GM21576 (cell line): Measurements from ENCODE around the gene CPSF3.

Source experiments
- ATAC-seq: cut with Tn5 transposase; IDR thresholded peaks from one replicate; pipeline ENCODE4 v1.9.1; 2021; ENCODE audit warnings: mild to moderate bottlenecking, moderate library complexity; ENCODE audit not compliant: unreplicated experiment

Gene CPSF3

DNA sequence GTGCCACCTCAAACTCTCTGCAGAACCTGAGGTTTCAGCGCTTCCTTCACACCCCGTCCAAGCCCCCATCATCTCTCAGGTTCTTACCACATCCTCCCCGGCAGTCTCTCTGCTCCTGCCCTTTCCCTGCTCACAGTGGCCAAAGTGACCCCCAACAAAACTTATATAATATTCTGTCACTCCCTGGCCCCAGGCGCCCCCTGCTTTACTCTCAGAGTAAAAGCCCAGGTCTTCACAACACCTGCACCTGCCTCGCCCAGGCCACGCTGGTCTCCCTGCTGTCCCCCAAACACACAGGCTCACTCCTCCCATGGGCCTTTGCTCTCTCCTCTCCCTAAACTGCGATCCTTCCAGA, 6.5 kb upstream of the CPSF3 start:
- no peak for ATAC-seq

DNA sequence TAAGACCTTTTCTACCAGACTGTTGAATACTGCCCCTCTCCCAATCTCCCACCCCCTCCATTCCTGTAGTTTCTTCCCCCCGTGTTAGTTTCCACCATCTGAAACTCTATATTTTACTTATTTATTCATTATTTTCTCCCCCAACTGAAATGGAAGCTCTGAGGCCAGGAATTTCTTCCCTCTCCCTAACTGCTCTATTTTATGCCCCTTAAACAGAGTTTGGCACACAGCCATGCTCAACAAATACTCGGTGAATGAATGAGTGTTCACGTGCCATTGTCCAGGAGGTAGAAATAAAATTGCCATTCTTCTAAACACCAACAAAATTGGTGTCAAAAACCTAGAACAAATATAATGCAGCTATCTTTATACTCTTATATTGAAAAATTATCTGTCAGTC, 5.7 kb upstream of the CPSF3 start:
- no peak for ATAC-seq

DNA sequence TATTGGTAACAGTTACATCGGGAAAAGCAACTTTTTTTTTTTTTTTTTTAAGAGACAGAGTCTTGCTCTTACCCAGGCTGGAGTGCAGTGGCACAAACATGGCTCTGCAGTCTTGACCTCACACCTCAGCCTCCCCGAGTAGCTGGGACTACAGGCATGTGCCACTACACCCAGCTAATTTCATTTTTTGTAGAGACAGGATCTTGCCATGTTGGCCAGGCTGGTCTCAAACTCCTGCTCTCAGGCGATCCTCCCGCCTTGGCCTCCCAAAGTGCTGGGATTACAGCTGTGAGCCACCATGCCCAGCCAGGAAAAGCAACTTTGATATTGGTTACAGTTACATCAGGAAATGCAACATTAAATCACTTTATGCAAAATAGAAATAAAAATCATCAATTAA, 4.7 kb upstream of the CPSF3 start:
- no peak for ATAC-seq

DNA sequence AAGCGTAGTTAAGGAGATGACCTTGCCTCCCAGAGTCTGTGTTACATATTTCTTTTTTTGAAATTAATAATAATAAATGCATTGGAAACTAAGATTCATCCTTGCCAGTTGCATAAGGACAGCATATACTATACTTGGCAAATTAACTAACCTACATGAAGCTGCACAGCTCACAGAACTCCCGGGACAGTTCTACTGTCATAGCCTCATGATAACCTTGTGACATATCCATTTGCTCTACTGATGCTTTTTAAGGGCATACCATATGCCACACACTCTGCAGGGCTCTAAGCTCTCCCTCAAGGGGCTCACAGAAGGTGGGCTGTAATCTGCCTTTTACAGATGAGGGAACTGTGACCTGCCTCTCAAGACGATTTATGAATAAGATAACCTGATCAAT, 3.9 kb upstream of the CPSF3 start:
- no peak for ATAC-seq

DNA sequence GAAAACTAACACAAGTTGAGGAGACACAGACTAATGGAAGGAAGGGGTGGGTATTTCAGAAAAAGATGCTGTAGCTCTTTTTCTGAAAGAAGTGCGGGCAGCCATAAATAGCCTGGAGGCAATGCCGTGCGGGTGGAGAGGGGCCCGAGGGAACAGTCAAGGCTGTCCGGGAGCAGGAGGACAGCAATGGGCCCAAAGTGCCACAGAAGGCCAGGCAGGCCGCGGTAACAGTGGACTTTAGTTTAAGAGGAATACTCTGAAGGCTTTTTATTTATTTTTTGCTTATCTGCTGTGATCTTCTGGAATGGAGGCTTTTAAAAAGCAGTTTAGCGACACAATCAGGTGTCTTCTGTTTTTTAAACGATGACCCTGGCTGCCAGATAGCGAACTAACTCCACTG, 3.0 kb upstream of the CPSF3 start:
- ATAC-seq = no peak

DNA sequence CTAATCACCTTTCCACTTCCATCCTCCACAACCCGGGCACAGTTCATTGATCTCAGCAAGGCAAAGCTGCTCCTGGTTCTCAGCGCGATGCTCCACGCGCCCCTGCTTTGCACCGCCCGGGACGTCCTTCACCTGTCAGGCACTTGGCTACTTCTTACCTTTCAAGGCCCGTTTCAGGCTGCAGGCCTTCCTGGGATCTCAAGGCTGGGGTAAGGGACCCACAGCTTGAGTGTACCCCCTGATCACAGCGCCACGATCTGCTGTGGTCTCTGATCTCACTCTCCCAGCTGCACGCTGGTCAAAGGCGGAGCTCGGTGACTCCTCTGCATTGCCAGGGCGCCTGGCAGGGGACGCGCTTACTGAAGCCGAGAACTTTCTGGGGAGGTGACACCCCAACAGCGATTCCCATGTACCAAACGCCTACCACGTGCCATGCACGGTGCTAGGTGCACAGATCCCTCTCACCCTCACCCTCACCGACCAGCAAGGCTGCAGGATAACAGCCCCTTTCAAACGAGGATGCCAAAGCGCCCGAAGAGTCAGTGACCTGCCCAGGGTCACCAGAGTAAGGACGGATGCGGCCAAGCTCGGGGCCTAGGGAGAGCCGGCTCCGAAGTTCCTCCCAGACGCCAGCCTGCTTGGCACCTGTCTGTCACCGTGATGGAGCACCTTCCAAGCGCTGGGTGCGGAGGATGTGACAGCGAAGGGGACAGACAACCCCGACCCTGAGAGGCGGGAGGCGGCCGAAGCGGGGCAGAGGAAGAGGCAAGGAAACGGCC, 944 bp upstream of the CPSF3 start:
- peak; percentile 29 for ATAC-seq

DNA sequence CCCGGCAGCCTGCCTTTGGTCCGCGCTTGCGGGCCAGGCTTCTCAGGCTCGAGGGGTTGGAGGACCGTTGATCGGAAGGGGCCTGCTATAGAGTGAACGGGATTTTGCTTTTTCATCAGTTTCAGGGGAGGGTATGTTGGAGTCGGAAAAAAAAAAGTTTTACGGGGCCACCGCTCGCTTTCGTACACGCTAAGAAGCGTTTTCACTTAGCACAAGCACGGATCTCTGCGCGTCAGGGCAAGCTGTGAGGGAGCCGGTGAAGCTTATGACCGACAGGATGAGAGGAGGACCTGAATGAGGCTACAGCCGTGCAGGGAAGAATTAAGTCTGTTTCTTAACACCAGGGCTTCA, 443 bp downstream of the CPSF3 start:
- ATAC-seq = peak; percentile 1

DNA sequence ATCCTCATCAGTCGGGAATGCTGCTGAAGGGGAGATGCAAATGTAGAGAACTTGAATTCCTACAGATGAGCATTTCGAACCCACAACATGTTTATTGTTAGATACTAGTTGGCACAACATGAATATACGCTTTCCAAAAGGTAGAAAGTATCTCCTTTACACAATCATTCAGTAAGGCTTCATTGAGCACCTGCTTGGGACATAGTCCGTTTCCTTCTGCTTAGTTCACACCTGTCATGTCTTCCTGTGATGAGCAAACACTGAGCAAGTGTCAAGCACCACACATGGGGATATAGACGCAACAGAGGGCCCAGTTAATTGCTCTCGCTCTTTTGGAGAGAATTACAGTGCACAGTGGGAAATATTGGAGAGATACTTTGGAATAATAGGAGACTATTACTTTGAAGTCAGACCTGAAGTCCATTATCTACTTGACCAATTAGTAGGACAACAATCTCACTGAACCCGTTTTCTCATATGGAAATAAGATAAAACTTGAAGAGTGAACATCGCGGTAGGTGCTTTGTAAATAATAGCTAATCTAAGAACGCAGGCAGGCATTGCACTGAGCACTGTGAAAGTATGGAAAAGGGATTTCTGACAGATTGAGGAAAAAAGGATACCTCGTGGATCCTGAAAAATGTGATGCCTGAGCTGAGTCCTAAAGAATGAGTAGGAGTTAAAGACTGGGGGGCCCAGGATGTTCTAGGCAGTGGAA, 1.2 kb downstream of the CPSF3 start:
- no peak for ATAC-seq

DNA sequence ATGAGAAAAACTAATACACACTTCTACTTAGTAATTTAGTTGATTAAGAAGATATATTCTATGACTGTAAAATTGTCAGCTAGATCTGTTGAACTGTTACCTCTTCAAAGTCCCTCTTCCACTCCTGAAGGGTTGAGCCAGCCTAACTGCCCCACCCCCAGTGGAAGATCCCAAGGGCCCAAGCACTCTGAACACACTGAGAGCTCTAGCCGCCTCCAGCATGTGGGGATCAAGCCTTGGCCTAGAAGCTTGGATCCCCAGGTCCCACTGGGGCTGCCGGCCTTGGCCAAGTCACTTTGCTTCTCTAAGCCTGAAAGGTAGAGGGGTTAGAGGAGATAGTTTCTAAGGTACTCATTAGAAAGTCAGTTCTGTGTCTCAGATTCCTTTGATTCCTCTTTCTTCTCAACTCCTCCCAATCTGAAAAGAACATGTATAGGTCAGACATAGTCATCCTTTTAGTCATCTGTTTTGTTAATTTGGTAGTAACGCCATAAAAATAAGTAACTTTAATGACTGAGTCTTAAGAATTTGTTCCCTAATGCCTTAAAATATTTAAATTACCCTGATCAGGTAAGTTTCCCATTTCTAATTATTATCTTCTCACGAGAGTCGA, 5.6 kb downstream of the CPSF3 start:
- no peak for ATAC-seq

DNA sequence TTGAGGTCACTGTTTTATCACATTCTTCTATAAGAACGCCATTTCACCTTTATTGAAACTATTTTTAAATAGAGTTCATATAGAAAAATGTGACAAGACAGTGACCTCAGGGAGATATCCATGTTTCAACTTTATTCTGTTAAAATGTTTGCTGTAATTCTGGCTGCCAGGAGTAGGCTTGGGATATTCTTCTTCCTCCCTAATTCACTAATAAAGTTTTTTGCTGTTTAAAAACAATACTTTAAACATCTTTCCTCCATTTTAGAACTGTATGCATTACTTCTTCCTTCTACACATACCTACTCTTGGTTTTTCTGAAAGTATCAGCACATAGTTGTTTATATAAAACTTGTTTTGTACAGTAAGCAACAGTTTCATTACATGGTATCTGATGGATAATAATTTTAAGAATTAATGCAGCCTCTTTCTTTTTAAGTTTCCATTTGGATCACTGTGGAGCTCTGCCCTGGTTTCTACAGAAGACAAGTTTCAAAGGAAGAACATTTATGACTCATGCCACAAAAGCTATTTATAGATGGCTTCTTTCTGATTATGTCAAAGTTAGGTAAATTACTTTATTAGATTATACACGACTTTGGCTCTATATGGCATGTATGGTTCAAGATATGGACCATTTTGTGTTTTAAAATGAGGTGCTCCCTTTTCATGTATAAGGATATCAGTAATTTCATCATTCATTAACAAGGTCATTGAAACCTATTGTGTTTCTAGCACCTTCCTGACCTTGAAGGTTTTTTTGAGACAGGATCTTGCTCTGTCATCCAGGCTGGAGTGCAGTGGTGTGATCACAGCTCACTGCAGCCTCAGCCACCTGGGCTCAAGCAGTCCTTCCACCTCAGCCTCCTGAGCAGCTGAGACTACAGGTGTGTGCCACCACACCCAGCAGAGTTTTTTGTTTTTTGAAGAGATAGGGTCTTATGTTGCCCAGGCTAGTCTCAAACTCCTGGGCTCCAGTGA, 7.2 kb downstream of the CPSF3 start:
- ATAC-seq = no peak

DNA sequence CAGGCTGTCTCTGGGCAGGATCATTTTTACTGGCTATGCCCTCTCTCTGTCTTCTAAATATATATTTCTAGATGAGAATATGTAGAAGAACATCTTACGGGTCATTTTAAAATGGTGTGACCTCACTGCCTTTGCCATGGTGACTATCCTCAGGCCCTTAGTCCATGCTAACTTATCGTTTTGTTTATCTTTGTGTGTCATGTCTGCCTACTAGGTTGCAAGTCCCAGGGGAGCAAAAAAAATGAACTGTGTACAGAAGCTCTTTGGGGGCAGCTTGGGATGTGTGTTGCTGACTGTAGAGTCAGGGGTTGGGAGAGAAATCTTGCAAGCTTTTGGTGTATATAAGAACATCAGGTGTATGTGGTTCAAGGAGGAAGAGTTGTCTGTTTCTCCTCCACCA, 11.0 kb downstream of the CPSF3 start:
- no peak for ATAC-seq

DNA sequence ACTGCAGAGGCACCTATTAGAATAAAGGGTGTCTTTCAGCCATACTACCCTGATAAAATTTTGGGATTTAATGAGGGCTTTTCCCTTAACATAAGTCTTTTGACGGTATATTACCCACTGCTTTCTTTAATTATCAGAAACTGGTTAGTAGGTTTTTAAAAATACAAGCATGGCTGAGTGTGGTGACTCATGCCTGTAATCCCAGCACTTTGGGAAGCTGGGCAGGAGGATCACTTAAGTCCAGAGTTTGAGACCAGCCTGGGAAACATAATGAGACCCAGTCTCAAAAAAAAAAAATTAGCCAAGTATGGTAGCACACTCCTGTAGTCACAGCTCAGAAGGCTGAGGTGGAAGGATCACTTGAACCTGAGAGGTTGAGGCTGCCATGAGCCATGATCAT, 16.1 kb downstream of the CPSF3 start:
- no peak for ATAC-seq

DNA sequence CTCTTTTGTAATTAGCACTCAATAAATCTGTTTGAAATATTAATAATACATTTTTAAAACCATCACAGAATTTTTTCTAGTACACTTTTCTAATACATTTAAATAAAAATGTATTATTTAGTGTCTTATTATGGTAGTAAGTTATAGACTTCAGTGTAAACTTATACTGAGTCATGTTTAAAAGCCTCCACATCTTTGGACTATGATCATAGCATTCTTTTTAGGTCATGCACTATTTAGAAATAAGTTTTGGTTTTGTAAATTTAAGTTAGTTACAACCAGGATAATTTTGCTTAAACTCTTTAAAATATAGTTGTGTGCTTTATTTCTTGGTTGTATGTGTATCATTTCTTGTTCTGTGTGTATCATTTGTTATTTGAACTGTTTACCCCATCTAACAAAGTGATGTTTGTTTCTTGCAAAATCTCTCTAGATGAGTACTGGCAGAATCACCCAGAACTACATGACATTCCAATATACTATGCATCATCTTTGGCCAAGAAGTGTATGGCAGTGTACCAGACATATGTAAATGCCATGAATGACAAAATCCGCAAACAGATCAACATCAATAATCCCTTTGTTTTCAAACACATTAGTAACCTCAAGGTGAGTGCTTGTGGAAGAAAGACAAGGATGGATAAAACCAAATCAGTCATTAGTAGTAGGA, 16.7 kb downstream of the CPSF3 start:
- ATAC-seq = no peak

DNA sequence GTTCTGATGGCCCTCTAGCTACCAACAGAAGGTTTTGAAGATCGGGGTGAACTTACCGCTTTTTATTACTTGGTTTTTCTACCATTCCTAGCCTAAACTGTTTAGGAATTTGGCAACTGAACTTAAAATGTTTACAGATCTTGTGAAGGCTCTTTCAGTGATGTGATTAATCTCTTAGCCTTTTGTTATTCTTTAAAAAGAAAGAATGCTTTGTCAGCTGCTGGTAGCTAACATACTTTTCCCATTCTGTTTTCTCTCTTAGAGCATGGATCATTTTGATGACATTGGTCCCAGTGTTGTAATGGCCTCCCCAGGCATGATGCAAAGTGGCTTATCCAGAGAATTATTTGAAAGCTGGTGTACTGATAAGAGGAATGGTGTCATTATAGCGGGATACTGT, 18.1 kb downstream of the CPSF3 start:
- ATAC-seq = no peak

DNA sequence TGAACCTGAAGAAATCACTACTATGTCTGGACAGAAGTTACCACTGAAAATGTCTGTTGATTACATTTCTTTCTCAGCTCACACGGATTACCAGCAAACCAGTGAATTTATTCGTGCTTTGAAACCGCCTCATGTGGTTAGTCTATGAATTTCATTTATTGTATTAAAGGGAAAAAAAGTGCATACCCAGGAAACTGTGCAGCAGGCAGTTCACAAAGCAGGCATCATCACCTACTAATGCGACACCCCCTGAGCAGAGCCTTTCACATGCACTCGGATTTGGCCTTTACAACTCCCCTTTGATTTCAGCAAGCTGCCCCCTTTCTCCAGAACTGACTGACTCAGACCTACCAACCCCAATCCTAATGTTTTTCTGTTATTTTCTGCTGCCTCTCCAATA, 20.1 kb downstream of the CPSF3 start:
- ATAC-seq = no peak

DNA sequence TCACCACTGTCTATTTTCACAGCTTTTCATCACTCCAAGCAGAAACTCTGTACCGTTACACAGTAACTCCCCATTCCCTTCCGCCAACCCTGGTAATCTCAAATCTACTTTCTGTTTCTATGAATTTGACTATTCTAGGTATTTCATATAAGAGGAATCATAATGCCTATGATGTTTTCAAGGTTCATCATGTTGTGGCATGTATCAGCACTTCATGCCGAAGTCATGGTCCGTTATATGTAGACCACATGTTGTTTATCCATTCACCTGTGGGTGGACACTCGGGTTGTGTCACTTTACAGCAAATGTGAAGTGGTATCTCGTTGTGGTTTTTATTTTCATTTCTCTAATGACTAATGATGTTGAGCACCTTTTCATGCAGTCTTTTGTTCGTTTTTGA, 21.6 kb downstream of the CPSF3 start:
- no peak for ATAC-seq

DNA sequence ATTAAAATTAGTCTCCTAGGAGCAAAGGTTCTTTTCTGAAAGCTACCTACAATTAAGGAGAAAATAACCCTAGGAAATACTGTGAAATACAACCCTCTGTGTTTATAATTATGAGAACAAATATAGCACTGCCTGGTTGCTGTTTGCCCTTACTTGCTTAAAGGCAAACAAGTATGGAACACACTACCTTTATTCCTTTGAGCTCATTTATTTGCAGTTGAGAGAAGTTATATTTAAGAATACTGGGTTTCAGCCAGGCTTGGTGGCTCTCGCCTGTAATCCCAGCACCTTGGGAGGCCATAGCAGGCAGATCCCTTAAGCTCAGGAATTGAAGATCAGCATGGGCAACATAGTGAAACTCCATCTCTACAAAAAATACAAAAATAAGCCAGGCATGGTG, 27.8 kb downstream of the CPSF3 start:
- ATAC-seq = no peak

DNA sequence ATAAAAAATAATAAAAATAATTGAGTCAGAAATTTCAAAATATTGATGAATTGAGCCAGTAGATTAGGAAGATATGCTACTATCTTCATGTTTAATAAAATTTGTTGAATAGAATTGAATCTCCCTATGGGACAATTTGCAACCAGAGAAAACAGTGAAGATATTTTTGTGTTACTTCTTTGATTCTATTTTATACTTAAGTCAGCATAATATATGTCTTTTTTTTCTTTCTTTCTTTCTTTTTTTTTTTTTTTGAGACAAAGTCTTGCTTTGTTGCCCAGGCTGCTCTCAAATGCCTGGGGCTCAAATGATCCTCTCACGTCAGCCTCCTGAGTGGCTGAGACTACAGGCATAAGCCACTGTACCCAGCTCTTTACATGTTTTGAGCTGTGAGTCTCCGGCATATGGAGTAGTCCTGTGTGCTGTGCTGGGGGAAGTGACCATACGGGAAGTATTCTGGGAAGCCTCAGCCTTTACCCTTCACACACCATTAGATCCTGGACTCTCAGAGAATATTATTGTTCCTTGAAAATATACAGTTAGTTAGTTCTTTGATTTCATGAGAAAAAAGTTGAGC, 37.1 kb downstream of the CPSF3 start:
- no peak for ATAC-seq

DNA sequence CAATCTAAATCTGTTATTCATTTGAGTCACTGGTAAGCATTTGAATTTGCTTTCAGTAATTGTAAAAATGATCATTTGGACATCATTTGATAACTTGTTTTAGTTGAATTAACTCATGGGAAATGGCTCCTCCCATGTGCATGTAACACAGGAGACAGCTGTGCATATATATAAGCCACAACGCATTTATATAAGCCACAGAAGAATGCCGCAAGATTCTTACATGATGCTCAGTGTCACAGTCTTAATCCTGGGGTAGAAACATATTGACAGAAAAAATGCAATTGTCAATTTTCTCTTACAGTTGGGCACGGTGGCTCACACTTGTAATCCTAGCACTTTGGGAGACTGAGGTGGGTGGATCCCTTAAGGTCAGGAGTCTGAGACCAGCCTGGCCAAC, 37.6 kb downstream of the CPSF3 start:
- ATAC-seq = no peak

DNA sequence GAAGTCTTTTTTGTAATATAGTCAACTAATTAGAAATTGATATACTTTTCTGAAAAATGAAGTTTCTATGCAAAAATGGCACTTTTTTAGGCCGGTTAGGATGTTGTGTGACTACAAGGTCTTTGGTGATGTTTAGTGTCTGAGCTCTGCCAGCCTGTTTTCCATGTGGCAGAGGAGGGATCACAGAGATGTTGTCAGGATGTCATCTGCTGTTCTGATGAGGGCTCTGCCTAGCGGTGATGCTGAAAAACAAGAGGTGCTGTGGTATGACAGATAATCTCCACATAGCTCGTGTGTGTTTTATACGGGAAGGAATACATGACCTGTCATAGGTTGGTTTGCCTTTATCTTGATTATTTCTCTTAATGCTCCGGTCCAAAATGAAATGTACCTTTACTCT, 38.9 kb downstream of the CPSF3 start:
- ATAC-seq = no peak
